ENCODE results near the gene LSG1. TPM values are rescaled to one million over a fixed set of nuclear protein-coding genes. Genes with fewer than 3 reads are reported as not detected.

The LSG1 gene
- total and polyA plus RNA-seq, 10 of the 15 experiments (the other 5 are each of a cell fraction or from before 2014, with no cell fraction given) = 14.3 to 75.6 (median 54.4) TPM

DNA sequence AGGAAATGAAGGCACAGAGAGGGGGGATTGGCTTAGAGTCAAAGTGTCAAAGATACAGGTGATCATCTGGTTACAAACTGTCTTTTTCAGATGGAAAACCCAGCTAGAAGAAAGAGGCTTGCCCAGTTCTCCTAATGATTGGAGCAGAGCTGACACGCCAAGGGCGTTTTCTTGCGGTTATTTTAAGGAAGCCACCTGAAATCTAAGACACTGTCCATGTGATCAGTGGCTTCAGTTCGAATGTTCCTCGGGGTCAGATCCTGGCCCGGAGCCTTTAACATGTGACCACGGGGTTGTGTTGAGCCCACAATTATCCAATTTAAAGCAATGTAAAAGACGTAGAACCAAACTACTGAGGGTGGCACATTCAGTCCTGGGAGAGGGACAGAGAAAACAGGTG is 33.2 kb upstream of the LSG1 start (continued):
- TF ChIP-seq KLF5 (IDR thresholded peaks at IDR 0.05; ENCODE audit: partially characterized antibody) = no peak
- TF ChIP-seq TCF3 (IDR thresholded peaks at IDR 0.05; ENCODE audit: borderline replicate concordance, insufficient read depth, low read depth, low read length) = no peak
- no peak for TF ChIP-seq BMI1 (IDR thresholded peaks at IDR 0.05; ENCODE audit: borderline replicate concordance)
- TF ChIP-seq TBL1XR1 (IDR thresholded peaks at IDR 0.05; ENCODE audit: low read depth, low read length) = no peak
- no peak for TF ChIP-seq NFXL1 (IDR thresholded peaks at IDR 0.05; ENCODE audit: borderline replicate concordance)
- no peak for TF ChIP-seq RCOR1 (conservative IDR thresholded peaks at IDR 0.05; ENCODE audit: low read depth, low read length)
- TF ChIP-seq POLR2AphosphoS5 (IDR thresholded peaks at IDR 0.05; ENCODE audit: low read length) = no peak
- no peak for TF ChIP-seq RELA (IDR thresholded peaks at IDR 0.05; ENCODE audit: borderline replicate concordance, partially characterized antibody)
- TF ChIP-seq, protein P1, sequence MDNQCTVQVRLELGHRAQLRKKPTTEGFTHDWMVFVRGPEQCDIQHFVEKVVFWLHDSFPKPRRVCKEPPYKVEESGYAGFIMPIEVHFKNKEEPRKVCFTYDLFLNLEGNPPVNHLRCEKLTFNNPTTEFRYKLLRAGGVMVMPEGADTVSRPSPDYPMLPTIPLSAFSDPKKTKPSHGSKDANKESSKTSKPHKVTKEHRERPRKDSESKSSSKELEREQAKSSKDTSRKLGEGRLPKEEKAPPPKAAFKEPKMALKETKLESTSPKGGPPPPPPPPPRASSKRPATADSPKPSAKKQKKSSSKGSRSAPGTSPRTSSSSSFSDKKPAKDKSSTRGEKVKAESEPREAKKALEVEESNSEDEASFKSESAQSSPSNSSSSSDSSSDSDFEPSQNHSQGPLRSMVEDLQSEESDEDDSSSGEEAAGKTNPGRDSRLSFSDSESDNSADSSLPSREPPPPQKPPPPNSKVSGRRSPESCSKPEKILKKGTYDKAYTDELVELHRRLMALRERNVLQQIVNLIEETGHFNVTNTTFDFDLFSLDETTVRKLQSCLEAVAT (IDR thresholded peaks at IDR 0.05) = no peak
- no peak for TF ChIP-seq TCF12 (IDR thresholded peaks at IDR 0.05; ENCODE audit: low read depth, low read length)

DNA sequence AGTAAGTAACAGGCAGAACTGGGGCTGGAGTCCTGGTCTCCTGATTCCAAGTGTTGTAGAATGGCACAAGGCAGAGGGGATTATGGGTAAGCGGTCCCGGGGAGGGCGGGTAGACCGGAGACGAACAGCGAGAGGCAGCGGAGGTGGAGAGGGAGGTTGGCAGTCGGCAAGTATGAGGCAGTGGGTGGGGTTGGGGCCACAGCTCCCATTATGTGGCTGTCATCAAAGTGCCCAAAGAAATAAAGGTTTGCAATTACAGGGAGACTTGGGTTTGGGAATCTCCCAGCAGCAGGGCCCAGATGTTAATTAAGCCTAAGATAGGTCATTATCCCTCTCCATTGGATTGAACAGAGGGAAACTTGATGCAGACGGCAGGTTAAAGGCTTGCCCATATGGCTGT is 30.6 kb upstream of the LSG1 start:
- WGBS (ENCODE audit: insufficient coverage, insufficient replicate concordance, low lambda C conversion rate, missing lambda C conversion rate) = 70% methylated on average over 9 of the region's 9 CpGs
- ChIA-PET CTCF (no interaction called here), RAD21 (ENCODE audit: unreplicated experiment) (no interaction called here), POLR2A (no interaction called here), SMC1A (ENCODE audit: uncharacterized antibody, unreplicated experiment) (no interaction called here)
- no TSS peak for BruUV-seq (replicated peaks)
- H4K20me1 ChIP-seq (ENCODE audit: control insufficient read depth, insufficient read depth) = no peaks in the 10 kb centered on the region
- H3K4me1 ChIP-seq (ENCODE audit: control insufficient read depth, insufficient read depth, low read length) = no peaks in the 10 kb centered on the region
- TF ChIP-seq RBBP5 (conservative IDR thresholded peaks at IDR 0.05) = no peak
- in situ Hi-C loops (cut with MboI) = no loop called here
- no peak for ATAC-seq
- H3K79me2 ChIP-seq (ENCODE audit: control insufficient read depth, insufficient read depth, low read length) = no peaks in the 10 kb centered on the region
- no peaks in the 10 kb centered on the region; the same call in 2 of the 3 replicates for H3K9me3 ChIP-seq (replicated peaks; ENCODE audit: control insufficient read depth, insufficient read depth, low read length)
- H3K4me3 ChIP-seq = no peak overlapping the region
- H3K27ac ChIP-seq (ENCODE audit: control insufficient read depth, insufficient read depth) = no peak overlapping the region
- H3K27me3 ChIP-seq (replicated peaks in 1 of 2; ENCODE audit: control insufficient read depth in 2 of 2, insufficient read depth in 2 of 2, low read length in 1 of 2) = peaks cover 0 to 3% of the 10 kb centered on the region in 2 experiments; a peak in 2 of 4 replicates
- FAIRE-seq = no peak
- no peaks in the 10 kb centered on the region for H3K36me3 ChIP-seq (ENCODE audit: control insufficient read depth in 2 of 2, insufficient read depth in 2 of 2, low read length in 1 of 2)
- H2AFZ ChIP-seq (ENCODE audit: control insufficient read depth, low read depth, low read length) = no peak overlapping the region
- no peak overlapping the region for H3K9ac ChIP-seq (ENCODE audit: control insufficient read depth, insufficient read depth, low read length)
- intact Hi-C loops (cut with micrococcal nuclease; ENCODE audit: unreplicated experiment) = no loop called here
- no peak overlapping the region for H3K4me2 ChIP-seq (ENCODE audit: control insufficient read depth, insufficient read depth)
- no peak for DNase-seq (ENCODE audit: low read depth, low spot score)
